Measurements from ENCODE around the gene GATA5. TPM values are rescaled to one million over a fixed set of nuclear protein-coding genes. Genes with fewer than 3 reads are reported as not detected.

Gene GATA5
- total RNA-seq, 1 experiment from 2014 or later: 1.4 TPM

DNA sequence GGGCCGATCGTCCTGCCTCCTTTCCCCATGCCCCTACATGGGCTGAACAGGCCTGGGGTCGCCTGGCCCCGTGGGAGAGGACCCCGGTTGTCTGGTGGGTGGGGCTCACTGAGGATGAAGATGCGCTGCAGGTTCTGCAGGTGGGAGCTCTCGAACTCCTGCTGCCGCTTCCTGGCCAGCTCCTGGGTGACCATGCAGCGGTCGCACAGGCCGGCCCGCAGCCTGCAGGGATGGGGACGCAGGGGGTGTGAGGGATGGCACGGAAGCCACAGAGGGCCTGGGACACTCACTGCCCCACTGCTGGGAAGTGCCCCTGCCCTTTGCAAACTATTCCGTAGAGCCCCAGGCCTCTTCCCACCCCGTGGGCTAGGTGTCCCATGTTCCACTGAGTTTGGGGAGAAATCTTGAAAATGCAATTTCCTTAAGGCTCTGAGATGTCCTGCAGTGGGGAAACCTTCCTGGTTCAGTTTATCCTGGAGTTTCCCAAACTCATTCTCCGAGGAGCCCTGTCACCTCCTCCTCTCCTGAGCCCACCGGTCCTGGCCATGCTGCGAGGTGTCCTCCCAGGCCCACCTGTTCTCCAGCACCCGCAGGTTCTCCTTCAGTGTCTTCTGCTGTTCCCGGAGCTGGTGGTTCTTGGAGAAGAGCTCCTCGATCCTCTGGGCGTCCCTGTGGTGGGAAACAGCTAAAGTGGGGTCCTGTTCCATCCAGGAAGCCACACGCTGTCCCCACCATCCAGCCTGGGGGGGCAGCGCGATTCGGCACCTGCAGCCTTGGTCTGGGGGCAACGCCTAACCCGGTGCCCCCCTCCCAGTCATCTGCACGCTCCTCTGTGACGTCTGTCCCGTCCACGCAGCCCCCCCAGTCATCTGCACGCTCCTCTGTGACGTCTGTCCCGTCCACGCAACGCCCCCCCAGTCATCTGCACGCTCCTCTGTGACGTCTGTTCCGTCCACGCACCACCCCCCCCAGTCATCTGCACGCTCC lies 58.9 kb downstream of the GATA5 start:
- Mint-ChIP-seq H3K27ac (no peak overlapping the region), H3K27me3 (ENCODE audit: low read depth) (no peaks in the 10 kb centered on the region), H3K36me3 (no peaks in the 10 kb centered on the region), H3K9me3 (peaks cover 5% of the 10 kb centered on the region), H3K4me1 (no peaks in the 10 kb centered on the region), H3K4me3 (no peak overlapping the region)
- ChIA-PET CTCF (interaction anchor here (0.7 kb wide), 2 partner anchors 15 to 870 kb away, joined by 3 read pairs; no protein-coding TSS in a partner anchor), POLR2A (no interaction called here)
- no peak for DNase-seq (ENCODE audit: low spot score)
- TF ChIP-seq CBFB (CRISPR knock-in tag; IDR thresholded peaks at IDR 0.05; ENCODE audit: low read depth) (no peak), NFE2L1 (CRISPR knock-in tag; IDR thresholded peaks at IDR 0.05) (no peak), ZNF423 (CRISPR knock-in tag; IDR thresholded peaks at IDR 0.05) (no peak), ATF1 (CRISPR knock-in tag; IDR thresholded peaks at IDR 0.05) (no peak), JUN (CRISPR knock-in tag; IDR thresholded peaks at IDR 0.05) (no peak), MXD4 (CRISPR knock-in tag; IDR thresholded peaks at IDR 0.05; ENCODE audit: borderline replicate concordance) (no peak), IRF2 (CRISPR knock-in tag; IDR thresholded peaks at IDR 0.05; ENCODE audit: borderline replicate concordance, low read depth) (no peak)
- TF ChIP-seq, protein P1, sequence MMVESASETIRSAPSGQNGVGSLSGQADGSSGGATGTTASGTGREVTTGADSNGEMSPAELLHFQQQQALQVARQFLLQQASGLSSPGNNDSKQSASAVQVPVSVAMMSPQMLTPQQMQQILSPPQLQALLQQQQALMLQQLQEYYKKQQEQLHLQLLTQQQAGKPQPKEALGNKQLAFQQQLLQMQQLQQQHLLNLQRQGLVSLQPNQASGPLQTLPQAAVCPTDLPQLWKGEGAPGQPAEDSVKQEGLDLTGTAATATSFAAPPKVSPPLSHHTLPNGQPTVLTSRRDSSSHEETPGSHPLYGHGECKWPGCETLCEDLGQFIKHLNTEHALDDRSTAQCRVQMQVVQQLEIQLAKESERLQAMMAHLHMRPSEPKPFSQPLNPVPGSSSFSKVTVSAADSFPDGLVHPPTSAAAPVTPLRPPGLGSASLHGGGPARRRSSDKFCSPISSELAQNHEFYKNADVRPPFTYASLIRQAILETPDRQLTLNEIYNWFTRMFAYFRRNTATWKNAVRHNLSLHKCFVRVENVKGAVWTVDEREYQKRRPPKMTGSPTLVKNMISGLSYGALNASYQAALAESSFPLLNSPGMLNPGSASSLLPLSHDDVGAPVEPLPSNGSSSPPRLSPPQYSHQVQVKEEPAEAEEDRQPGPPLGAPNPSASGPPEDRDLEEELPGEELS (CRISPR knock-in tag; IDR thresholded peaks at IDR 0.05): no peak
- TF ChIP-seq, protein P2, sequence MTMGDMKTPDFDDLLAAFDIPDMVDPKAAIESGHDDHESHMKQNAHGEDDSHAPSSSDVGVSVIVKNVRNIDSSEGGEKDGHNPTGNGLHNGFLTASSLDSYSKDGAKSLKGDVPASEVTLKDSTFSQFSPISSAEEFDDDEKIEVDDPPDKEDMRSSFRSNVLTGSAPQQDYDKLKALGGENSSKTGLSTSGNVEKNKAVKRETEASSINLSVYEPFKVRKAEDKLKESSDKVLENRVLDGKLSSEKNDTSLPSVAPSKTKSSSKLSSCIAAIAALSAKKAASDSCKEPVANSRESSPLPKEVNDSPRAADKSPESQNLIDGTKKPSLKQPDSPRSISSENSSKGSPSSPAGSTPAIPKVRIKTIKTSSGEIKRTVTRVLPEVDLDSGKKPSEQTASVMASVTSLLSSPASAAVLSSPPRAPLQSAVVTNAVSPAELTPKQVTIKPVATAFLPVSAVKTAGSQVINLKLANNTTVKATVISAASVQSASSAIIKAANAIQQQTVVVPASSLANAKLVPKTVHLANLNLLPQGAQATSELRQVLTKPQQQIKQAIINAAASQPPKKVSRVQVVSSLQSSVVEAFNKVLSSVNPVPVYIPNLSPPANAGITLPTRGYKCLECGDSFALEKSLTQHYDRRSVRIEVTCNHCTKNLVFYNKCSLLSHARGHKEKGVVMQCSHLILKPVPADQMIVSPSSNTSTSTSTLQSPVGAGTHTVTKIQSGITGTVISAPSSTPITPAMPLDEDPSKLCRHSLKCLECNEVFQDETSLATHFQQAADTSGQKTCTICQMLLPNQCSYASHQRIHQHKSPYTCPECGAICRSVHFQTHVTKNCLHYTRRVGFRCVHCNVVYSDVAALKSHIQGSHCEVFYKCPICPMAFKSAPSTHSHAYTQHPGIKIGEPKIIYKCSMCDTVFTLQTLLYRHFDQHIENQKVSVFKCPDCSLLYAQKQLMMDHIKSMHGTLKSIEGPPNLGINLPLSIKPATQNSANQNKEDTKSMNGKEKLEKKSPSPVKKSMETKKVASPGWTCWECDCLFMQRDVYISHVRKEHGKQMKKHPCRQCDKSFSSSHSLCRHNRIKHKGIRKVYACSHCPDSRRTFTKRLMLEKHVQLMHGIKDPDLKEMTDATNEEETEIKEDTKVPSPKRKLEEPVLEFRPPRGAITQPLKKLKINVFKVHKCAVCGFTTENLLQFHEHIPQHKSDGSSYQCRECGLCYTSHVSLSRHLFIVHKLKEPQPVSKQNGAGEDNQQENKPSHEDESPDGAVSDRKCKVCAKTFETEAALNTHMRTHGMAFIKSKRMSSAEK (CRISPR knock-in tag; IDR thresholded peaks at IDR 0.05; ENCODE audit: borderline replicate concordance): no peak
- no peak for ATAC-seq

DNA sequence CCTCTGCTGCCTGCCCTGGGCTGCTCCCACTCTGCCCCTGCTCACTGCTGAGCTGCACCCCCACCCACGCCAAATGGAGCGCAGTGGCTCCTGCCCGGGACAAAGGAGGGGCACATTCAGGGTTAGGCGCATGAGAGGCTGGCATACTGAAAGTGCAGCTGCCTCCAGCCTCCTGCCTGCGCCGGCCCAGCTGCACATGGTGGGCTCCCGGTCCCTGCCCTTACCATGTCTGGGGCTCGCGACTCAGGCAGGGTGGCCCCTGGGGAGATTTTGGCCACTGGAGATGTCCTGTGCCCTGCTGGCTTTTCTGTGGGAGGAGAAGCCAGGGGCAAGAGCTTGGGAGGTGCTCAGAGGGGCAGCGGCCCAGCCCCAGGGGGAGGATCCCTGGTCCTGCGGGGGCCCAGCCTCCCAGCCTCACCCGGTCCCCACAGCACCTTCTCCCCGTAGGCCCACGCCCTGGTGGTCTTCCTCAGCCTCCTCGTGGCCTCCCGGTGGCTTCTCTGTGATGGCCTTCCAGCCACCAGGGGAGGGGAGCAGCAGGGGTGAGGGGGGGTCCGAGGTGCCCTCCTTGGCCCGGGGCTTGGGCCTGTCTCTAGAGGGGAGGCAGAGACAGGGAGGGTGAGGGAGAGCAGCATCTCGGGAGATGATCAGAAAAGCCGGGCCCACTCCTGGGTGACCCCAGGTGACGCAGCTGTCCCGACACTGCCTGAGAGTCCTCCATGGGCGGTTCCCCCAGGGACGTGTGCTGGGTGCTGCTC lies 60.3 kb downstream of the GATA5 start:
- no peaks in the 10 kb centered on the region for H3K36me3 Mint-ChIP-seq
- POLR2A ChIA-PET: no interaction called here
- H3K27ac Mint-ChIP-seq: no peak overlapping the region
- H3K4me1 Mint-ChIP-seq: no peaks in the 10 kb centered on the region
- CTCF ChIA-PET: interaction anchor here (0.5 to 1.8 kb wide), 3 partner anchors 60 to 136 kb away, joined by 3 to 5 read pairs (median 5); no protein-coding TSS in a partner anchor
- no peak overlapping the region for H3K4me3 Mint-ChIP-seq
- DNase-seq (ENCODE audit: low spot score): no peak
- H3K27me3 Mint-ChIP-seq (ENCODE audit: low read depth): no peaks in the 10 kb centered on the region
- no peak for ATAC-seq
- no peaks in the 10 kb centered on the region for H3K9me3 Mint-ChIP-seq
- TF ChIP-seq, protein P3, sequence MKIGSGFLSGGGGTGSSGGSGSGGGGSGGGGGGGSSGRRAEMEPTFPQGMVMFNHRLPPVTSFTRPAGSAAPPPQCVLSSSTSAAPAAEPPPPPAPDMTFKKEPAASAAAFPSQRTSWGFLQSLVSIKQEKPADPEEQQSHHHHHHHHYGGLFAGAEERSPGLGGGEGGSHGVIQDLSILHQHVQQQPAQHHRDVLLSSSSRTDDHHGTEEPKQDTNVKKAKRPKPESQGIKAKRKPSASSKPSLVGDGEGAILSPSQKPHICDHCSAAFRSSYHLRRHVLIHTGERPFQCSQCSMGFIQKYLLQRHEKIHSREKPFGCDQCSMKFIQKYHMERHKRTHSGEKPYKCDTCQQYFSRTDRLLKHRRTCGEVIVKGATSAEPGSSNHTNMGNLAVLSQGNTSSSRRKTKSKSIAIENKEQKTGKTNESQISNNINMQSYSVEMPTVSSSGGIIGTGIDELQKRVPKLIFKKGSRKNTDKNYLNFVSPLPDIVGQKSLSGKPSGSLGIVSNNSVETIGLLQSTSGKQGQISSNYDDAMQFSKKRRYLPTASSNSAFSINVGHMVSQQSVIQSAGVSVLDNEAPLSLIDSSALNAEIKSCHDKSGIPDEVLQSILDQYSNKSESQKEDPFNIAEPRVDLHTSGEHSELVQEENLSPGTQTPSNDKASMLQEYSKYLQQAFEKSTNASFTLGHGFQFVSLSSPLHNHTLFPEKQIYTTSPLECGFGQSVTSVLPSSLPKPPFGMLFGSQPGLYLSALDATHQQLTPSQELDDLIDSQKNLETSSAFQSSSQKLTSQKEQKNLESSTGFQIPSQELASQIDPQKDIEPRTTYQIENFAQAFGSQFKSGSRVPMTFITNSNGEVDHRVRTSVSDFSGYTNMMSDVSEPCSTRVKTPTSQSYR (CRISPR knock-in tag; IDR thresholded peaks at IDR 0.05): no peak

Data from WTC11 (cell line).